Liver (tissue), 3 donors: ENCODE results near the gene DAGLB.

Source experiments
- ATF3 ChIP-seq: IDR thresholded peaks from 2 replicates; pipeline ENCODE4 v1.6.1; 2016; ENCODE audit warnings: antibody characterized with exemption
- EGR1 ChIP-seq, 2 donors: IDR thresholded peaks; 2 replicates each; pipeline ENCODE4 v1.6.1; 2016 to 2018; ENCODE audit warnings: antibody characterized with exemption in 2 of 2, low read depth in 2 of 2
- FOXA2 ChIP-seq: IDR thresholded peaks from 2 replicates; pipeline ENCODE4 v1.6.1; 2016; ENCODE audit warnings: antibody characterized with exemption
- GABPA ChIP-seq, 2 donors: IDR thresholded peaks in 1 of 2; conservative IDR thresholded peaks in 1 of 2; 2 replicates each; pipeline ENCODE4 v1.6.1; 2016; ENCODE audit warnings: antibody characterized with exemption in 2 of 2, mild to moderate bottlenecking in 1 of 2, moderate library complexity in 1 of 2
- HNF4G ChIP-seq: IDR thresholded peaks from 2 replicates; pipeline ENCODE4 v1.6.1; 2016; ENCODE audit warnings: antibody characterized with exemption
- JUND ChIP-seq, 2 donors: IDR thresholded peaks; 2 replicates each; pipeline ENCODE4 v1.6.1; 2016; ENCODE audit warnings: antibody characterized with exemption in 2 of 2
- NR2F2 ChIP-seq: IDR thresholded peaks from 2 replicates; pipeline ENCODE4 v1.6.1; 2016; ENCODE audit warnings: antibody characterized with exemption
- RAD21 ChIP-seq, 2 donors: IDR thresholded peaks; 2 replicates each; pipeline ENCODE4 v1.6.1; 2016; ENCODE audit warnings: antibody characterized with exemption in 2 of 2, mild to moderate bottlenecking in 2 of 2
- REST ChIP-seq: IDR thresholded peaks from 2 replicates; pipeline ENCODE4 v1.6.1; 2016; ENCODE audit warnings: antibody characterized with exemption, mild to moderate bottlenecking
- SP1 ChIP-seq: IDR thresholded peaks from 2 replicates; pipeline ENCODE4 v1.6.1; 2018; ENCODE audit warnings: antibody characterized with exemption, mild to moderate bottlenecking
- TAF1 ChIP-seq: conservative IDR thresholded peaks from 2 replicates; pipeline ENCODE4 v1.6.1; 2016; ENCODE audit warnings: antibody characterized with exemption, mild to moderate bottlenecking
- YY1 ChIP-seq: IDR thresholded peaks from 2 replicates; pipeline ENCODE4 v1.6.1; 2016; ENCODE audit warnings: antibody characterized with exemption, mild to moderate bottlenecking
- TF ChIP-seq, protein P1 (sequence below): fragments of 150-350 bp; IDR thresholded peaks from 2 replicates; pipeline ENCODE4 v1.5.1; 2017; ENCODE audit warnings: improper control_type of control experiment, low read depth, low read length; ENCODE audit not compliant: missing input control
- TF ChIP-seq, protein P2 (sequence below): IDR thresholded peaks from 2 replicates; pipeline ENCODE4 v1.6.1; 2016; ENCODE audit warnings: antibody characterized with exemption
- donor health status: healthy.
- donor health status: healthy.

DNA sequence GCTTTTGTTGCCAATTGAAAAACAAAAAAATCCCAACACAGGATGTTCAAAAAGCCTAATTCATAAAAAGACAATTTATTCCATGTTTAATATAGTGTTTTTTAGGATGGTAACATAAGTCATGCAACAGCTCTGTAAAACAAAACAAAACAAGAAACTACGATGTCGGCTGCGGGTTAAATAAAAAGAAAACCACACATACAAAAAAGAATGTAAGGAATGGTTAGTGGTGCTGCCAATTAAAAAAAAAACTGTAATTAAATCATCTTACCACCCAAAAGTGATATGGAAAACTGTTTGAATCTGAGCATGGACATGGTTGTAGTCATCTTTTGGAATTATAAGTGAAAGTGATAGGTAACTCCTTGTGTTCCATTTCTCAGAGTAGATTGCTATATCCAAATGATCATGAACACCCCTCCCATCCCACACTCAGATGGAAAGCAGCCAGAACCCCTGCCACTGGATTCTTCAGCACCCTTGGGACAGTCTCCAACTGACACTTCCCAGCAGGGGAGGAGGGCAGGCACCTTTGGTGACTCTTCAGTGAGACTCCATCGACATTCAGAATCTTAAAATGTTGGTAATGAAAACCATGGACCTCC lies 14.3 kb upstream of the DAGLB start:
- TF ChIP-seq, protein P1, sequence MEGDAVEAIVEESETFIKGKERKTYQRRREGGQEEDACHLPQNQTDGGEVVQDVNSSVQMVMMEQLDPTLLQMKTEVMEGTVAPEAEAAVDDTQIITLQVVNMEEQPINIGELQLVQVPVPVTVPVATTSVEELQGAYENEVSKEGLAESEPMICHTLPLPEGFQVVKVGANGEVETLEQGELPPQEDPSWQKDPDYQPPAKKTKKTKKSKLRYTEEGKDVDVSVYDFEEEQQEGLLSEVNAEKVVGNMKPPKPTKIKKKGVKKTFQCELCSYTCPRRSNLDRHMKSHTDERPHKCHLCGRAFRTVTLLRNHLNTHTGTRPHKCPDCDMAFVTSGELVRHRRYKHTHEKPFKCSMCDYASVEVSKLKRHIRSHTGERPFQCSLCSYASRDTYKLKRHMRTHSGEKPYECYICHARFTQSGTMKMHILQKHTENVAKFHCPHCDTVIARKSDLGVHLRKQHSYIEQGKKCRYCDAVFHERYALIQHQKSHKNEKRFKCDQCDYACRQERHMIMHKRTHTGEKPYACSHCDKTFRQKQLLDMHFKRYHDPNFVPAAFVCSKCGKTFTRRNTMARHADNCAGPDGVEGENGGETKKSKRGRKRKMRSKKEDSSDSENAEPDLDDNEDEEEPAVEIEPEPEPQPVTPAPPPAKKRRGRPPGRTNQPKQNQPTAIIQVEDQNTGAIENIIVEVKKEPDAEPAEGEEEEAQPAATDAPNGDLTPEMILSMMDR: no peak
- no peak for TF ChIP-seq REST
- TF ChIP-seq HNF4G: no peak
- no peak for TF ChIP-seq TAF1
- TF ChIP-seq YY1: no peak
- TF ChIP-seq JUND (IDR thresholded peaks at IDR 0.05): no peak
- TF ChIP-seq RAD21 (IDR thresholded peaks at IDR 0.05): no peak
- TF ChIP-seq ATF3: no peak
- TF ChIP-seq EGR1 (IDR thresholded peaks at IDR 0.05; ENCODE audit: low read depth in 2 of 2): no peak
- TF ChIP-seq, protein P2, sequence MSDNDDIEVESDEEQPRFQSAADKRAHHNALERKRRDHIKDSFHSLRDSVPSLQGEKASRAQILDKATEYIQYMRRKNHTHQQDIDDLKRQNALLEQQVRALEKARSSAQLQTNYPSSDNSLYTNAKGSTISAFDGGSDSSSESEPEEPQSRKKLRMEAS: no peak
- no peak for TF ChIP-seq NR2F2
- no peak for TF ChIP-seq SP1
- TF ChIP-seq GABPA (IDR thresholded peaks at IDR 0.05 in 1 of 2, conservative IDR thresholded peaks at IDR 0.05 in 1 of 2): no peak
- TF ChIP-seq FOXA2: no peak
